MM.1S (cell line): ENCODE results near the gene SDHD.

Source experiments
- CTCF ChIP-seq: fragments of 300-600 bp; sonication (generic); IDR thresholded peaks from 2 replicates; pipeline ENCODE4 v1.5.1; 2016; ENCODE audit warnings: antibody characterized with exemption, low read length, mixed read lengths
- EZH2 ChIP-seq: fragments of 300-600 bp; sonication (generic); optimal IDR thresholded peaks from 2 replicates; pipeline ENCODE3; 2017; ENCODE audit warnings: low read depth, mild to moderate bottlenecking, antibody characterized with exemption, low read length, mixed read lengths

- no peak for TF ChIP-seq CTCF
- TF ChIP-seq EZH2 = no peak
These were observed 36.9 kb upstream of the SDHD start for GRCh38 chr11:112049777-112050176.
